Gastroesophageal sphincter (tissue), 4 donors: ENCODE measurements around the gene FAM124A. TPM values are rescaled to one million over a fixed set of nuclear protein-coding genes. Genes with fewer than 3 reads are reported as not detected.

Experiments
- ATAC-seq: fragments of 150-250 bp; one replicate; pipeline ENCODE4 v1.9.1; 2016; ENCODE audit warnings: mild to moderate bottlenecking, moderate library complexity
- H3K27ac ChIP-seq, 4 donors: fragments of 200-600 bp; sonication (generic) in 3 of 4; 1 replicate in 3 of 4; 2 replicates in 1 of 4; pipeline ENCODE4 v1.5.1; 2016 to 2019
- H3K27me3 ChIP-seq: fragments of 200-600 bp; sonication (generic); one replicate; pipeline ENCODE4 v1.5.1; 2019
- H3K36me3 ChIP-seq, 2 donors: fragments of 200-600 bp; sonication (generic); one replicate each; pipeline ENCODE4 v1.5.1; 2019; ENCODE audit warnings: control low read depth in 1 of 2
- H3K4me1 ChIP-seq, 3 donors: fragments of 200-600 bp; sonication (generic); 1 replicate in 2 of 3; 2 replicates in 1 of 3; pipeline ENCODE4 v1.5.1; 2016 to 2019; ENCODE audit warnings: control low read depth in 2 of 3
- H3K4me3 ChIP-seq, 2 donors: fragments of 200-600 bp; sonication (generic); one replicate each; pipeline ENCODE4 v1.5.1; 2019; ENCODE audit warnings: mild to moderate bottlenecking in 1 of 2, moderate library complexity in 1 of 2
- H3K9me3 ChIP-seq, 3 donors: fragments of 200-600 bp; sonication (generic); one replicate each; pipeline ENCODE4 v1.5.1; 2017 to 2019; ENCODE audit warnings: control low read depth in 2 of 3
- CTCF ChIP-seq, 4 experiments: fragments of 200-600 bp in 2 of 4; fragments of 450-650 bp in 2 of 4; sonication (generic) in 1 of 4; IDR thresholded peaks; one replicate each; pipeline ENCODE4 v1.5.1; 2017 to 2019; ENCODE audit warnings: antibody characterized with exemption in 4 of 4, mild to moderate bottlenecking in 2 of 4, moderate library complexity in 2 of 4
- EP300 ChIP-seq: sonication (generic); formaldehyde crosslinking; IDR thresholded peaks from one replicate; pipeline ENCODE4 v1.6.1; 2017; ENCODE audit warnings: antibody characterized with exemption, mild to moderate bottlenecking
- POLR2A ChIP-seq, 2 donors: fragments of 450-650 bp; IDR thresholded peaks; one replicate each; pipeline ENCODE4 v1.6.1; 2017; ENCODE audit warnings: antibody characterized with exemption in 2 of 2, mild to moderate bottlenecking in 2 of 2, moderate library complexity in 1 of 2
- POLR2AphosphoS5 ChIP-seq: sonication (generic); formaldehyde crosslinking; IDR thresholded peaks from one replicate; pipeline ENCODE4 v1.6.1; 2017; ENCODE audit warnings: antibody characterized with exemption
- WGBS, 2 donors: methylation state at CpG; one replicate each; pipeline ENCODE4 v1.1.5; 2018; ENCODE audit warnings: low coverage in 1 of 2; 5-methylcytosine and 5-hydroxymethylcytosine counted together
- total RNA-seq, 4 donors: library from RNA; depleted of rRNA; stranded (reverse); fragments of >200 nt; gene quantifications; one replicate each; pipeline ENCODE4 v1.1.0, GENCODE V29; 2016

The FAM124A gene
- total RNA-seq, 4 donors from 2014 or later, result 13.7 to 23.2 (median 15.2) TPM

- WGBS, 2 donors, result 95% methylated on average over 3 of the region's 3 CpGs; no CpG with 5 or more reads in 1 of the 2 donors
- Histone ChIP-seq H3K27me3 (peaks cover 11% of the 10 kb centered on the region), H3K9me3 (no peaks in the 10 kb centered on the region), H3K4me1 (no peaks in the 10 kb centered on the region), H3K36me3 (no peaks in the 10 kb centered on the region), H3K27ac (no peak overlapping the region), H3K4me3 (no peak overlapping the region)
- ATAC-seq, result no peak
- no peak for TF ChIP-seq CTCF (IDR thresholded peaks at IDR 0.05)
- no peak for TF ChIP-seq POLR2A (IDR thresholded peaks at IDR 0.05)
- TF ChIP-seq EP300, result no peak
- TF ChIP-seq POLR2AphosphoS5, result no peak
Measured at GRCh38 chr13:51206584-51206983, 15.6 kb upstream of the FAM124A start.

DNA sequence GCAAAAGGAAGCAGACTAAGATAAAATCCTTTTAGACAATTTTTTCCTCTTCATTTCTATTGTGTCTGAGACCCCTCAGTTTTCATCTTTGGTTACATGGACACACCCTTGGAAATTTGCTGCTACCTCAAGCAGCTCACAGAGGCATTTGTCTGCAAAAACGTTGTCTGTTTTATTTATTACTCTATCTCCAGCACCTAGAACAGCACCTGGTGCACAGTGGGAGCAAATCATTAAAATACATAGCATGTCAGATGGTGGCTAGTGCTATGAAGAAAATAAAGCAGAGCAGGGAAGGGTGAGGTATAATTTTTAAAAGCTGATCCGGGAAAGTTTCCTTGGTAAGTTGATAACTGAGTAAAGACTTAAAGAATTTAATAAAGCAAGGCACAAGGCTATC, 14.3 kb upstream of the FAM124A start:
- WGBS, 2 donors, result 52 to 80% methylated on average over 1 to 2 of the region's 2 CpGs
- H3K27ac ChIP-seq, result no peak overlapping the region
- no peaks in the 10 kb centered on the region for H3K36me3 ChIP-seq
- no peak for ATAC-seq
- H3K9me3 ChIP-seq, result no peaks in the 10 kb centered on the region
- TF ChIP-seq CTCF (IDR thresholded peaks at IDR 0.05), result no peak
- TF ChIP-seq EP300, result no peak
- TF ChIP-seq POLR2AphosphoS5, result no peak
- TF ChIP-seq POLR2A (IDR thresholded peaks at IDR 0.05), result no peak
- no peaks in the 10 kb centered on the region for H3K4me1 ChIP-seq
- H3K27me3 ChIP-seq, result peaks cover 14% of the 10 kb centered on the region
- no peak overlapping the region for H3K4me3 ChIP-seq

DNA sequence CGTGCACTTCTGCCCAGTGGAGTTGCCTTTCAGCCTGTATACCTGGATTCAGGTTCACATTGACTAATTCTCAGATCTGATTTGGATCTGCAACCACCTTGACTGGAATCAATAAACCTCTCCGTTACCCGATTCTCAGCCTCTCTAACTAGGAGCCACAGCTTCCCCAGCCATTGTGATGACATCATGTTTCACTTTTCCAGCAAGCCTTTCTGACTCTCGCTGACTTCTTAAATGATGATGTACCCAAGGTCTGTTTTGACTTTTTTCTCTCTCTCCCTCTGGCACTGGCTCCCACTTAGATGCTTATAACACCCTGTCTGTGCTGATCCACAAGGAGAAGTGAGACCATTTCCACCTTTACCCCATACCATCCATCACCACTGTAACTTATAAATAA, 13.5 kb upstream of the FAM124A start:
- no peaks in the 10 kb centered on the region for H3K9me3 ChIP-seq
- TF ChIP-seq POLR2AphosphoS5, result no peak
- no peak for TF ChIP-seq EP300
- no peak for TF ChIP-seq CTCF (IDR thresholded peaks at IDR 0.05)
- no peak for TF ChIP-seq POLR2A (IDR thresholded peaks at IDR 0.05)
- WGBS, 2 donors, result 80 to 100% methylated on average over 2 to 4 of the region's 4 CpGs
- ATAC-seq, result no peak
- H3K27ac ChIP-seq, result no peak overlapping the region
- H3K36me3 ChIP-seq, result no peaks in the 10 kb centered on the region
- no peaks in the 10 kb centered on the region for H3K4me1 ChIP-seq
- peaks cover 17% of the 10 kb centered on the region for H3K27me3 ChIP-seq
- no peak overlapping the region for H3K4me3 ChIP-seq

- Histone ChIP-seq H3K4me1 (no peaks in the 10 kb centered on the region), H3K27me3 (peaks cover 21% of the 10 kb centered on the region), H3K4me3 (no peak overlapping the region), H3K36me3 (no peaks in the 10 kb centered on the region), H3K9me3 (no peaks in the 10 kb centered on the region), H3K27ac (no peak overlapping the region)
- TF ChIP-seq EP300, result no peak
- TF ChIP-seq POLR2A (IDR thresholded peaks at IDR 0.05), result no peak
- no peak for TF ChIP-seq POLR2AphosphoS5
- no peak for TF ChIP-seq CTCF (IDR thresholded peaks at IDR 0.05)
- 22 to 37% methylated on average over 2 of the region's 2 CpGs for WGBS, 2 donors
- no peak for ATAC-seq
Measured at GRCh38 chr13:51211910-51212309, 10.3 kb upstream of the FAM124A start.

DNA sequence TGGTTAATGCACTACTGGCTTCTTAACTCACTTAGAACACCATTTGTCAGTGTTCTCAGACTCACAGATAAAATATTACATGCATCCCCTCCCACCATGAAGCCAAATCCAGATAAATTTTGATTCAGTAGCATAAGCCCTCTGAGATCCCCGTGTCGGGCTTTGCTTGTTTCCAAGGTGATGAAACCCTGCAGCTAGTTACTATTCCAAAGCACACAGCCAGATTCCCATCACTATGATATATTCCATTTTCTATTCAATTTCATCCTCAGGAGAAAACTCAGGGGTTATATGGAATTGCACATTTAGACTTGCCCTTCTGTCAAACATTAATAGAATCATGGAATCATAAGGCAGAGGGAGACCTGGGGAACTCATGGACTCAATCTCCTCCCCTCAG, 9.4 kb upstream of the FAM124A start:
- Histone ChIP-seq H3K4me3 (no peak overlapping the region), H3K36me3 (no peaks in the 10 kb centered on the region), H3K27ac (no peak overlapping the region), H3K4me1 (no peaks in the 10 kb centered on the region), H3K9me3 (no peaks in the 10 kb centered on the region), H3K27me3 (peaks cover 21% of the 10 kb centered on the region)
- ATAC-seq, result no peak
- 10 to 20% methylated on average over 2 of the region's 2 CpGs for WGBS, 2 donors
- TF ChIP-seq EP300 (no peak), CTCF (IDR thresholded peaks at IDR 0.05) (no peak), POLR2A (IDR thresholded peaks at IDR 0.05) (no peak), POLR2AphosphoS5 (no peak)
